Stimulated activated CD4-positive, alpha-beta T cell treated with anti-CD3 and anti-CD28 coated beads, Interleukin-15, amount 100 ng/mL, for 24 hours (primary cell): ENCODE measurements around the gene LRIT3.

Experiments used
- DNase-seq: peaks from one replicate; pipeline ENCODE4 v3.0.0-alpha.2; 2020

The LRIT3 gene

DNA sequence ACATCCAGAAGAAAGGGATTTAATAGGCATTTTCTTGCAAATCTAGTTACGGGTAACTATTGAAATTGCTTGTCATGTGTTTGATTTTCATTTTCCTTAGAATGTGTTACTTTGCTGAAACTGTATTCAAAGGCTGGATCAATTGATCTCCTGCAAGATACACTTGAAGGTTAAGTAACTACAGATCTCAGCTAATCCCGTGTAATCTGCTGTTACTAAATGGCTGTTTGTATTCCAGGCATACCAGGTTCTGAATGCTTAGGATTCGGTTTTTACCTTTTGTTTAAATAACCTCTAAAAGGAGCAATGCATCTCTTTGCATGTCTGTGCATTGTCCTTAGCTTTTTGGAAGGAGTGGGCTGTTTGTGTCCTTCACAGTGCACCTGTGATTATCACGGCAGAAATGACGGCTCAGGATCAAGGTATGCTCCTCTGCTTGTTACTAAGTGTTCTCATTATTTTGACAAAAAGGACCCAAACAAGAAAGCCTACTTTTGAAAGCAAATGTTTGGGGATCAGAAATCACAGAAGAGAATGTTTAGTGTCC, at the start of gene LRIT3:
Gene LRIT3, plus strand, starts transcription at position 212 of the 547 bp plus-strand sequence. Its CDS starts 95 bp downstream, at position 307.
- no peak for DNase-seq

DNA sequence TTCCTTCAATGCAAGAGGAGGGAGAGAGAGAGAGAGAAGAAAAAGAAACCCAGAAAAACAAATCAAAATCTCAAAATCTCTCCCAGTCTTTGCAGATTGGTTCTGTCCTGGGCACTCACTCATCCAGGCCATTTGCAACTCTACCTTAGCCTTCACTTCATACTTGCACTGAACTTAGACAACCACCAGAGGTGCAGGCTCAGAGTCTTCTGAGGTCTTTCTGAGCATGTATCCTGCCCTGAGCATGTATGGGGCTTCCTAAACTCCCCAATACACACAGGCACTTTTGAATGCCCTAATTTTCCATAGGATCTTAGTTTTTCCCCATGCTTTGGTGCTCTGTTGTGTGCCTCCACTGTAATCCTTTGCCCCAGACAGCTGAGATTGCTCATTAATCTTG, 49.0 kb upstream of the LRIT3 start:
- DNase-seq: no peak

GRCh38 chr4:109801099-109801789, 46.7 kb upstream of the LRIT3 start:
- DNase-seq: no peak

DNA sequence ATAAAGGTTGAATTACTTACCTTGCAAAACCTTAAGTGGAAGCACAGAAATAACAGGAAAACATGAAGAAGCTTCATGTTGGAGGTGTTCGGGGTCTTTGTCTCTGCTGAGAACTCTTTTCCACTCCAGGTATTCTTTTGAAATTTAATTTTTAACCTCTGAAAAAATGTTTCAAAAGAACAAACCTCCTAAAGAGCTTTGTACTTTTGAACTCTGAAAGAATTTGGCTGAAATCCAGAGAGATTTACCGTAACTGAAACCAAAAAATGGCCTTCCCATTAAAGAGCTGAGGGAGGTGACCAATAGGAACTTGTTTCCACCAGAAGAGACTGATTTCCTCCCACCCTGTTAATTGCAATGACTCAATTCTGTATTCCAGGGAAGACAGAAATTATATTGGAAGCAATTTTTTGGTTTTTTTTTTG, 46.0 kb upstream of the LRIT3 start, which contains the start of gene CFI:
Gene CFI, minus strand, starts transcription at position 105 of the 425 bp plus-strand sequence. Its CDS starts 28 bp downstream, at position 77.
- DNase-seq: no peak

- DNase-seq: peak; percentile 13
These were observed 43.9 kb upstream of the LRIT3 start for GRCh38 chr4:109803924-109804571.

- DNase-seq: no peak
These were observed 38.3 kb upstream of the LRIT3 start for GRCh38 chr4:109809655-109810054.

- DNase-seq: no peak
These were observed 37.1 kb upstream of the LRIT3 start for GRCh38 chr4:109810552-109811387.

- no peak for DNase-seq
These were observed 36.2 kb upstream of the LRIT3 start for GRCh38 chr4:109811707-109812106.

GRCh38 chr4:109815151-109816081, 32.5 kb upstream of the LRIT3 start, which contains the start of gene GAR1:
Gene GAR1 (plus strand): TSS chr4:109815762. CDS start chr4:109816165, 403 bp downstream.
- DNase-seq: peak; percentile 94

- peak; percentile 61 for DNase-seq
These were observed 31.8 kb upstream of the LRIT3 start for GRCh38 chr4:109816082-109816442.

- DNase-seq: no peak
These were observed 31.0 kb upstream of the LRIT3 start for GRCh38 chr4:109816894-109817293.

- DNase-seq: no peak
These were observed 29.6 kb upstream of the LRIT3 start for GRCh38 chr4:109818268-109818667.

DNA sequence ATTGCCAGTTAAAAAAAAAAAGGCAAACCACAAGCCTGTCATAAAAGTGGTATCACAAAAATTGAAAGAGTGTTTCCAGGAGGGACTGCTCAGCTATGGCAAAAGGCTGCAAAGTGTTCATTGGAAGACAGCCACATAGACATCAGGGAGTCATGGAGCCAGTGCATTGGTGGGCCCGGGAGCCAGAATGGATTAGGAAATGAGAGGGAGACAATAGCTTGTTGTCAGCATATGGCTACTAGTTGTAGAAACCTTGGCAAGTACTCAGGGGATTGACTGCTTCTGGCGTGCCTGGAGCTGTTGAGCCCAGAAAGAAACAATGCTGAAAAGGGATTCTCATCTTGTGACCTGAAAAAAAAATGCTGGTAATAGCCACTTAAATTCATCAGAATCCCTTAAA, 27.3 kb upstream of the LRIT3 start:
- DNase-seq: no peak

DNA sequence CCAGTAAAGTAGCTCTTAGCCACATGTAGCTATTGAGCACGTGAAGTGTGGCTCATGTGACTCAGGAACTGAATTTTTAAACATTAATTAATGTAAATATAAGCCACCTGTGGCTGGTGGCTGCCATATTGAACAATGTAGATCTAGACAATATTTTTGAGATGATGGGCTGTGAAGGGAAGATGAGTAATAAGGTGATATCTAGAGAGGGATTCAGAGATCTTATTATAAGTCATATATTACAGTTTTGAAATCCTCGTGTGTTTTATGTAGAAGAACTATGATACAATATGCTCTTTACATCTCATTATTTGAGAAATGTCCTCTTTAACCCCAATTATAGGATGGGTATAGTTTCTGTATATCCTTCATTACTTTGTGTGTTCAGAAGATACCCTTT, 26.7 kb upstream of the LRIT3 start:
- DNase-seq: no peak

- no peak for DNase-seq
These were observed 21.2 kb upstream of the LRIT3 start for GRCh38 chr4:109826719-109827118.

DNA sequence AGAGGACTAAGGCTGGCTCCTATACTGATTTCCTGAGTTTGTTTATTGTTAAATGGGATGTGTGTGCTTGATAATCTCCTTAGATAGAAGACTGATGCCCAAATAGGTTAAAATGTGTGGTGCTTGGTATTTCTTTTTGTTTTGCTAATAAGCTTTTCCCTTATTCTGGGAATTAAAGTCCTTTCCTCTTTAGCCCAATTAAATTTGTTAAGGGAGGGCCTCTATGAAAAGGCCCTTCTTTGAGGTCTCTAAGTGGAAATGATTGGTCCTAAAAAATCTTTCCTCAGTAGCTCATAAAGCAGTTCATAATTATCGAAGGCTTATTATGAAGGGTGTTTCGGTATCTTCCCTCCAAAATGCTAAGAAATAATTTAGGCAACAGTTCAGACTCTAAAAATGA, 20.2 kb upstream of the LRIT3 start, which contains the start of gene RRH:
Gene RRH, plus strand, starts transcription at position 301 of the 400 bp plus-strand sequence. Its CDS starts 56 bp downstream, at position 357.
- no peak for DNase-seq

- DNase-seq: no peak
These were observed 14.2 kb upstream of the LRIT3 start for GRCh38 chr4:109833756-109834155.

DNA sequence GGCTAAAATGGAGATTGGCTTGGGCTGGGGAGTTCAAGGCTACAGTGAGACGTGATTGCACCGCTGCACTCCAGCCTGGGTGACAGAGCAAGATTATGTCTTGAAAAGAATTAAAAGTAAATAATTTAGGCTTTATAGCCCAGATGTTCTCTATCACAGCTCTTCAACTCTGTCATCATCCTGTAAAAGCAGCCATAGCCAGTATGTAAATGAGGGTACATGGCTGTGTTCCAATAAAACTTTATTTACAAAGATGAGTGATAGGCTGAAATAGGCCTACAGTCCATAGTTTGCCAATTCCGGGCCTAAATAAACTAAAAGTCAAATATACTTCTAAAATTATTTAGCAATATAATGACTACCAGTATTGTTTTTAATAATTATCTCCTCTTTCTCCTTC, 10.9 kb upstream of the LRIT3 start:
- no peak for DNase-seq

- no peak for DNase-seq
These were observed 1.4 kb upstream of the LRIT3 start for GRCh38 chr4:109846395-109847098.

GRCh38 chr4:109848501-109848900, 594 bp downstream of the LRIT3 start:
- no peak for DNase-seq

- DNase-seq: no peak
These were observed 2.7 kb downstream of the LRIT3 start for GRCh38 chr4:109850601-109851000.
